ENCODE results near the gene NEK7. TPM values are rescaled to one million over a fixed set of nuclear protein-coding genes. Genes with fewer than 3 reads are reported as not detected.

Gene NEK7
- total RNA-seq, 1 experiment from 2014 or later = 51.1 TPM

DNA sequence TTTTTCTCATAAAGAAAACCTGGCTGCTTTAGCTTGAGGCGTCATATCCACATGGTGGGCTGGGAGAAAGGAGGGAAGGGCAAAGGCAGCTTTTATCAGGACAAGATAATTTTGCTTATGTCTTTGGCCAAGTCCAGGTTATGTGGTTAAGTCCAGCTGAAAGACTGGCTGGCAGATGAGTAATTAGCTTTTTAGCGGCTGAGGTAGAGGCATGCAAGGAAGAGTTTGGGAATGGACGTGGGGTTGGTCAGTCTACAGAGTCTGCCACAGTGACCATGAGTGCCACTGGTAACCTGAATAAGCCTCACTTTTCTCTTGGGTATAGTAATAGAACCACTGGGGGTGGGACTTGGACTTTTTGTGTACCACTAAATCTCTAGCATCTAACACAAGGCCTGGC is 39.8 kb downstream of the NEK7 start:
- H3K27ac Mint-ChIP-seq (ENCODE audit: low read depth, unreplicated experiment) = no peak overlapping the region
- ChIA-PET POLR2A (interaction anchor here (0.6 to 1.5 kb wide), 4 partner anchors 8 to 40 kb away, joined by 3 to 6 read pairs (median 3); partner anchors contain the start of gene NEK7), CTCF (interaction anchor here (0.6 to 1.2 kb wide), 6 partner anchors 10 to 328 kb away, joined by 3 to 4 read pairs (median 3); partner anchors contain the start of gene C1orf53)
- H3K36me3 Mint-ChIP-seq (ENCODE audit: insufficient read depth, unreplicated experiment) = no peaks in the 10 kb centered on the region
- intact Hi-C loops (cut with micrococcal nuclease) = no loop called here
- TF ChIP-seq, protein P1, sequence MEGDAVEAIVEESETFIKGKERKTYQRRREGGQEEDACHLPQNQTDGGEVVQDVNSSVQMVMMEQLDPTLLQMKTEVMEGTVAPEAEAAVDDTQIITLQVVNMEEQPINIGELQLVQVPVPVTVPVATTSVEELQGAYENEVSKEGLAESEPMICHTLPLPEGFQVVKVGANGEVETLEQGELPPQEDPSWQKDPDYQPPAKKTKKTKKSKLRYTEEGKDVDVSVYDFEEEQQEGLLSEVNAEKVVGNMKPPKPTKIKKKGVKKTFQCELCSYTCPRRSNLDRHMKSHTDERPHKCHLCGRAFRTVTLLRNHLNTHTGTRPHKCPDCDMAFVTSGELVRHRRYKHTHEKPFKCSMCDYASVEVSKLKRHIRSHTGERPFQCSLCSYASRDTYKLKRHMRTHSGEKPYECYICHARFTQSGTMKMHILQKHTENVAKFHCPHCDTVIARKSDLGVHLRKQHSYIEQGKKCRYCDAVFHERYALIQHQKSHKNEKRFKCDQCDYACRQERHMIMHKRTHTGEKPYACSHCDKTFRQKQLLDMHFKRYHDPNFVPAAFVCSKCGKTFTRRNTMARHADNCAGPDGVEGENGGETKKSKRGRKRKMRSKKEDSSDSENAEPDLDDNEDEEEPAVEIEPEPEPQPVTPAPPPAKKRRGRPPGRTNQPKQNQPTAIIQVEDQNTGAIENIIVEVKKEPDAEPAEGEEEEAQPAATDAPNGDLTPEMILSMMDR (IDR thresholded peaks at IDR 0.05; ENCODE audit: unreplicated experiment) = no peak
- H3K4me1 Mint-ChIP-seq (ENCODE audit: insufficient read depth, unreplicated experiment) = peaks cover 25% of the 10 kb centered on the region
- no peak overlapping the region for H3K4me3 Mint-ChIP-seq (ENCODE audit: unreplicated experiment)
- no TSS peak for BruUV-seq (replicated peaks)
- H3K9me3 Mint-ChIP-seq (ENCODE audit: unreplicated experiment) = no peaks in the 10 kb centered on the region
- H3K27me3 Mint-ChIP-seq (ENCODE audit: insufficient read depth, unreplicated experiment) = no peaks in the 10 kb centered on the region
- no peak for DNase-seq (ENCODE audit: unreplicated experiment)

DNA sequence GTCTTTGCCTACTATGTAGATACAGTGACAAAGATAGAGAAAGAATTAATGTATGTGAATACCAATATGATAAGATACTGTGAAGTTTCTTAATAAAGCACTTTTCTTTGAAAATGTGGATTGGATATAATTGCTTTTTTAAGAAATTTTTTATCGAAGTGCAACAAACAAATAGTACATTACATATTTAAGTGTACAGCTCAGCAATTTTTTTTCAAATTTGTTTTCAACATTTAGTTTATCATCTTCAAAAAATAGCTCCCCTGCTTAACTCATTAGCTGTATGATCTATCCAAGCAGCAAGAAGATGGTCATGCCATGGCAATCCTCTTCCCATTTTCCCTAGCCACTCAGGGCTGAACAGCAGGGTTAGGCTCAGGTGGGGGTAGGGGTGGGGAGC is 40.5 kb downstream of the NEK7 start:
- Mint-ChIP-seq H3K4me3 (ENCODE audit: unreplicated experiment) (no peak overlapping the region), H3K36me3 (ENCODE audit: insufficient read depth, unreplicated experiment) (no peaks in the 10 kb centered on the region), H3K9me3 (ENCODE audit: unreplicated experiment) (no peaks in the 10 kb centered on the region), H3K27me3 (ENCODE audit: insufficient read depth, unreplicated experiment) (no peaks in the 10 kb centered on the region), H3K4me1 (ENCODE audit: insufficient read depth, unreplicated experiment) (peaks cover 21% of the 10 kb centered on the region), H3K27ac (ENCODE audit: low read depth, unreplicated experiment) (no peak overlapping the region)
- intact Hi-C loops (cut with micrococcal nuclease) = no loop called here
- DNase-seq (ENCODE audit: unreplicated experiment) = no peak
- TF ChIP-seq, protein P1 (IDR thresholded peaks at IDR 0.05; ENCODE audit: unreplicated experiment) = no peak
- BruUV-seq (replicated peaks) = no TSS peak
- CTCF ChIA-PET = interaction anchor here (1.4 kb wide), 1 partner anchor 25 kb away, joined by 4 read pairs; no protein-coding TSS in a partner anchor
- POLR2A ChIA-PET = interaction anchor here (0.6 to 1.4 kb wide), 3 partner anchors 10 to 75 kb away, joined by 3 to 5 read pairs (median 3); partner anchors contain the start of gene NEK7

DNA sequence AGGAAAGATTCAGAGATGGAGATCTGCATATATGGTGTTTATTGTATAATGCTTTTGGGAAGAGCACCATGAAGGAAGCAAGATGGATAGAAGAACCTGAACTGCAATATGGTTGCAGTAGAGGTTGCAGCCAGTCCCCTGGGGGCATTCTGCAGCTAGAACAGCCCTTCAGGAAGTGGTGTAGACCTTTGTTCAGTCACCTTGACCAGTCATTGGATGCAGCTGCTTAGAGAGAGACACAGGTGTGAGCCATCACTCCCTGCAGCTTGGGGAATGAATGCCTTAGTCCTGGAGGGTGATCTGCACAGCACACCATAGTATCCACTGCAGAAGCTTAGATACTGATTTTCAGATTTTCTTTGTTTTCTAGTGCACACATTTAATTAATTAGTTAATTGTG is 42.3 kb downstream of the NEK7 start:
- no peak for DNase-seq (ENCODE audit: unreplicated experiment)
- ChIA-PET CTCF (interaction anchor here (0.5 to 2.1 kb wide), 7 partner anchors 9 to 266 kb away, joined by 3 to 5 read pairs (median 4); no protein-coding TSS in a partner anchor), POLR2A (interaction anchor here (1.4 to 2.0 kb wide), 3 partner anchors 14 to 245 kb away, joined by 3 to 6 read pairs (median 5); partner anchors contain the start of gene NEK7)
- no peaks in the 10 kb centered on the region for H3K27me3 Mint-ChIP-seq (ENCODE audit: insufficient read depth, unreplicated experiment)
- intact Hi-C loops (cut with micrococcal nuclease) = no loop called here
- H3K27ac Mint-ChIP-seq (ENCODE audit: low read depth, unreplicated experiment) = no peak overlapping the region
- TF ChIP-seq, protein P1 (IDR thresholded peaks at IDR 0.05; ENCODE audit: unreplicated experiment) = no peak
- H3K9me3 Mint-ChIP-seq (ENCODE audit: unreplicated experiment) = no peaks in the 10 kb centered on the region
- no peak overlapping the region for H3K4me3 Mint-ChIP-seq (ENCODE audit: unreplicated experiment)
- no TSS peak for BruUV-seq (replicated peaks)
- H3K4me1 Mint-ChIP-seq (ENCODE audit: insufficient read depth, unreplicated experiment) = peaks cover 16% of the 10 kb centered on the region
- H3K36me3 Mint-ChIP-seq (ENCODE audit: insufficient read depth, unreplicated experiment) = no peaks in the 10 kb centered on the region

DNA sequence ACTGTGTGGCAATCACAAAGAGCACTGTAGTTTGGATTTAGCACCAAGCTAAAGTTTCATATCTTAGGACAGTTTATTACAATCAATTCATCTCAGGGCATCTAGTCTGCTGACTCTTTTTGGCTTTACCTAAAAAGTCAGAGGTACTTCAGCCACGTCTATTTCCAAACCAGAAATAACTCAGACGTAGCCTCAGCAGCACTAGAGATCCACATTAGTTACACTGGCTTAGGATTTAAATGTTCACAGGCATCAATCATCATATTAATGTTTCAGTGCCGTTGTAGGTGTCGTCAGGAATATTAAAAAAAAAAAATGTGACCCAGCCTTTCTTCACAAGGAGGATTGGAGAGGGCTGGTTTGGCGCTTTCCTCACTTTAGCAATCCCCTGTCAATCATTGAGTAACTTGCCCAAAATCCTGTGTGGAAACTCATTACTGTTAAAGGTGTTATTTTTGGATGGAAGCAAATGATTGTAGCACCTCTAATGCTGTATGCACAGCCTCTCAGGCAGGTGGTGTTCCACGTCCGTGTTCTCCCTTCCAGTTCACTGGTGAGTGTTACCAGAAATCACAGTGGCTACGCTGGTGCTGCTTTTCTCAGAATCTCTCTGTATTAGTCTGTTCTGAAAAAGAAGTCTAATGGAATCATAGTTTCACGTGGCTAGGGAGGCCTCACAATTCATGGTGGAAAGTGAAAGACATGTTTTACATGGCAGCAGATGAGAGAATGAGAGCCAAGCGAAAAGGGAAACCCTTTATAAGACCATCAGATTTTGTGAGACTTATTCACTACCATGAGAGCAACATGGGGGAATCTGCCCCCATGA is 45.4 kb downstream of the NEK7 start:
- BruUV-seq (replicated peaks) = no TSS peak
- Mint-ChIP-seq H3K36me3 (ENCODE audit: insufficient read depth, unreplicated experiment) (no peaks in the 10 kb centered on the region), H3K4me3 (ENCODE audit: unreplicated experiment) (no peak overlapping the region), H3K4me1 (ENCODE audit: insufficient read depth, unreplicated experiment) (peaks cover 28% of the 10 kb centered on the region), H3K27me3 (ENCODE audit: insufficient read depth, unreplicated experiment) (no peaks in the 10 kb centered on the region), H3K27ac (ENCODE audit: low read depth, unreplicated experiment) (no peak overlapping the region), H3K9me3 (ENCODE audit: unreplicated experiment) (no peaks in the 10 kb centered on the region)
- ChIA-PET CTCF (interaction anchor here (0.6 to 1.2 kb wide), 4 partner anchors 10 to 305 kb away, joined by 3 to 4 read pairs (median 3); no protein-coding TSS in a partner anchor), POLR2A (interaction anchor here (0.9 kb wide), 1 partner anchor 42 kb away, joined by 5 read pairs; no protein-coding TSS in a partner anchor)
- no peak for DNase-seq (ENCODE audit: unreplicated experiment)
- TF ChIP-seq, protein P1 (IDR thresholded peaks at IDR 0.05; ENCODE audit: unreplicated experiment) = no peak
- intact Hi-C loops (cut with micrococcal nuclease) = no loop called here

Measured in MCF 10A (cell line).